LNCAP (cell line): ENCODE measurements around the gene EXOSC5.

Experiments
- TF ChIP-seq, protein P1 (sequence below): fragments of 450-650 bp; IDR thresholded peaks from 2 replicates; pipeline ENCODE4 v1.5.1; 2017; ENCODE audit warnings: mild to moderate bottlenecking

EXOSC5 gene

DNA sequence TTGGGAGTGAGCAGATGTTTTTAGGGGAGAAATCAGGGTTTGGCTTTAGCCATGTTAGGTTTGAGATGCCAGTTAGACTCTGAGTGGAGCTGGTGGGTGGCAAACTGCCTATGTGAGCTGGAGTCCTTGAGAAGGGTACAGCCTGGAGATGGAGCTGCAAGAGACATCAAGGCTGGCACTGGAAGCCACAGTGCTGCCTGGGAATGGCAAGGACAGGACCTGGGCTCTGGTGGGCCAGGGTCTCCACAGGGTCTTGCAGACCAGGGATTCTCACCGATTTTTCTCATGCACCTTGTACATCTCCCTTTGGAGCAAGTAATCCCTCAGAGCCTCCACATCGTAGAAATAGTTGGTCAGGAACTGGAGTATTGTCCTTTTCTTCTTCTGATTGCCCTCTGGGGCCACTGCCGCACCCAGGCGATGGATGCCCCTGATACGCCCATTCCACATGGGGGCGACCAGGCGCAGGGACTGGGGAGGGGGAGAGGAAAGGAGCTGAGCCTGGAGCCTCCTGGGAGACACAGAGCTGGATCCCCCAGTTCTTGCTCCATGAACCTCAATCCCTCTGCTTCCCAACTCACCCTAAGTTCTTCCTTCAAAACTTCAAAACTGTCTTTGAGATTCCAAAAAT is 40.9 kb upstream of the EXOSC5 start:
- TF ChIP-seq, protein P1, sequence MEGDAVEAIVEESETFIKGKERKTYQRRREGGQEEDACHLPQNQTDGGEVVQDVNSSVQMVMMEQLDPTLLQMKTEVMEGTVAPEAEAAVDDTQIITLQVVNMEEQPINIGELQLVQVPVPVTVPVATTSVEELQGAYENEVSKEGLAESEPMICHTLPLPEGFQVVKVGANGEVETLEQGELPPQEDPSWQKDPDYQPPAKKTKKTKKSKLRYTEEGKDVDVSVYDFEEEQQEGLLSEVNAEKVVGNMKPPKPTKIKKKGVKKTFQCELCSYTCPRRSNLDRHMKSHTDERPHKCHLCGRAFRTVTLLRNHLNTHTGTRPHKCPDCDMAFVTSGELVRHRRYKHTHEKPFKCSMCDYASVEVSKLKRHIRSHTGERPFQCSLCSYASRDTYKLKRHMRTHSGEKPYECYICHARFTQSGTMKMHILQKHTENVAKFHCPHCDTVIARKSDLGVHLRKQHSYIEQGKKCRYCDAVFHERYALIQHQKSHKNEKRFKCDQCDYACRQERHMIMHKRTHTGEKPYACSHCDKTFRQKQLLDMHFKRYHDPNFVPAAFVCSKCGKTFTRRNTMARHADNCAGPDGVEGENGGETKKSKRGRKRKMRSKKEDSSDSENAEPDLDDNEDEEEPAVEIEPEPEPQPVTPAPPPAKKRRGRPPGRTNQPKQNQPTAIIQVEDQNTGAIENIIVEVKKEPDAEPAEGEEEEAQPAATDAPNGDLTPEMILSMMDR = no peak

DNA sequence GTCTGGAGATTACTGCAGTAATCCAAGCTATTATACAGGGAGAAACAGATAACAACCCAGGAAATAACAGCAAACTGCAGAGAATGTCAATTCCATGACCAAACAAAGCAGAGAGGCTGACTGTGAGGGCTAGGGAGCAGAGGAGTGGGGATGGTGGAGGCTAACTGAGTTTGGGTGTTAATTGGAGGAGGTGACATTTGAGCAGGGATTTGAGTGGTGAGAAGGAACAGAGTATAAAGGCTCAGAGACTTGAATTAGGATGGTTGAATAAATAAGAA is 39.5 kb upstream of the EXOSC5 start:
- TF ChIP-seq, protein P1 = no peak

DNA sequence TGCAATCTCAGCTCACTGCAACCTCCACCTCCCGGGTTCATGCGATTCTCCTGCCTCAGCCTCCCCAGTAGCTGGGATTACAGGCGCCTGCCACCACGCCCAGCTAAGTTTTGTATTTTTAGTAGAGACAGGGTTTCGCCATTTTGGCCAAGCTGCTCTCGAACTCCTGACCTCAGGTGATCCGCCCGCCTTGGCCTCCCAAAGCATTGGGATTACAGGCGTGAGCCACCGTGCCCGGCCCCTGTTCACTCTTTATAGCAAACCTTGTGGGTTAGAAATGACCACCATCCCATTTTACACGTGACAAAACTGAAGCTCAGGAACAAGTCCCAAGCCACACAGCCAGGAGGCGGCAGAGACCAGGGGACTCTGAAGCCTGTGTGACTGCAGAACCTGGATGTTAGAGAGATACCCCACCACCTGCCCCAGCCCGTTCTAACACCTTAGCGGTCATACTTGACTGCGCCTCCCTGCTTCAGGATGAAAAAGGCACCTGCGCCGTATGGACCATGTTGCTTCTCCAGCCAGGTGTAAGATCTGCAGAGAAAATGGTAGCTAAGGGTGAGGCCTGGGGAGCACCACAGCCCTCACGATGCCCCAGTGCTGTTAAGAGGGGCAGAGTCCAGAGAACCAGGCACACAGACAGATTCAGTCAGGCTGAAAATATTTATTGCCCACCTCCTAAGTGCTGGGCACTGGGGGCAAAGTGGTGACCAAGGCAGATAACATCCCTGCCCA is 38.9 kb upstream of the EXOSC5 start:
- TF ChIP-seq, protein P1 = no peak

DNA sequence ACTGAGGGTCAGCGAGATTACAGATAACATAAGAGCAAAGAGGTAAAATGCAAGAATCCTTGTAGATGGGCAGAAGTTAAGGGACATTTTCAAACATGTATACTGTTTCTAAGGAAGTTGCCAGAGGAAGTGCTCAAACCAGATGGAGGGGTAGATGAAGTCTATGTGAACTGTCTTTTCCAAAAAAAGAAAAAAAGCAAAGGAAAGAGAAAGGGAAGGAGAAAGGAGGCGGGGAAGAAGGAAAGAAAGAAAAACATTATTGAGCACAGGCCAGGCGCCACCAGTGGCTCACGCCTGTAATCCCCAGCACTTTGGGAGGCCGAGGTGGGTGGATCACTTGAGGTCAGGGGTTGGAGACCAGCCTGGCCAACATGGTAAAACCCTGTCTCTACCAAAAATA is 37.3 kb upstream of the EXOSC5 start:
- TF ChIP-seq, protein P1 = no peak

DNA sequence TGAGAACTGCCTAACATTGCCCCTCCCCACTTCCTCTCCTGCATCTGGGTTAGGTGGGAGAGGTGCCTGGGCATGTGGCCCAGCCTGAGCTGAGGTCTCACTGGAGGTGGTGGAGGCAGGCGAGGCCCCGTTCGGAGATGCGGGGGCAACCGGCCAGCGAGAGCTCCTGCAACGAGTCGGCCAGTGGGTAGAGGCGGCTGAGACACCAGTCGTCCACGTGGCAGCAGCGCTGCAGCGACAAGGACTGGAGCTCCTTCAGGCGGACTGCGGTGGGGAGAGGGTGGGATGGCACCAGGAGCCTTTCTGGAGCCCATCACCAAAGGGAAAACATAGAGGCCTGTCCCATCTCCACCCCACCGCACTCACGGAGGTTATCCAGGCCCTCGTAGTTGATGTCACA is 36.0 kb upstream of the EXOSC5 start:
- TF ChIP-seq, protein P1 = no peak

DNA sequence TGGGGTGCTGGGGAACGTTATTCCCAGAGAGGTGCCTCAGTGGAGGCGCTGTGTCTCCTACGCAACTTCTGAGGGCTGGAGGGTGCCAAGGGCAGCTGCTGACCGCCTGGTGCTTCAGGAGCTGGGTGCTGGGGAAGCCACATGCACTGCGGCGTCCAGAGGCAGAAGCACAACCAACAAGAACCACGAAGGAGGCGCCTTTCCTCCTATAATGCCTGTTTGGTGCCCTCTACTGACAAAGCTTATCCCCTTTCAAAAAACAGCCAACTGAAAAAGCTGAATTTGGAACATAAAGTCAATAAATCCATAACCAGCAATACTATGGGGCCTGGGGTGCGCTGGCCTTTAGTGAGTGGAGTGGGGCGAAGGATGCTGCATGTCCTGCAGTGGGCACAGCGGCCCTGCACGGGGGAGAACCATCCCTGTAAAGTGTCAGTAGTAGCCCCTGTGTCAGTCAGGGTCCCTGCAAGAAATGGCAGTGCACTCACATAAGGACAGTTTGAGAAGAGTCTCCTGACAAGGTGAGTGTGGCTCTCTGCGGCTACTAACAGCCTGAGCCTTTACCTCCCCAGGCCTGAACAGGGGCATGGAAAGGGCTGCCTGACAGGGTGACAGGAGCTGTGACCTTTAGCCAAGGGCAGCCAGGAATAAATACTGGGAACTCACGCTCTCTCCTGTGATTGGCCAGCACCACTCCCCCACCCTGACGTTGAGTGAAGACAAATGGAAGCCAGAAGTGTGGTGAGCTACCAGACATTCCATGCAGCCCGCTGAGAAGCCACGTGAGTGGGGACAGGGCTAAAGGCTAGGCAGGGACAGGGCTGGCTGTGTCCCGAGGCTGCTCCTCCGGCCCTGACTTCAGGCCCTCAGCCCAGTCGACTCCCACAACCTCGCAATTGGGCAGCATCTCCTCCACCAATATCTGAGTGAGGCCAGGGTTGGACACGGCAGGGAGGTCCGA is 34.5 kb upstream of the EXOSC5 start:
- TF ChIP-seq, protein P1 = no peak

DNA sequence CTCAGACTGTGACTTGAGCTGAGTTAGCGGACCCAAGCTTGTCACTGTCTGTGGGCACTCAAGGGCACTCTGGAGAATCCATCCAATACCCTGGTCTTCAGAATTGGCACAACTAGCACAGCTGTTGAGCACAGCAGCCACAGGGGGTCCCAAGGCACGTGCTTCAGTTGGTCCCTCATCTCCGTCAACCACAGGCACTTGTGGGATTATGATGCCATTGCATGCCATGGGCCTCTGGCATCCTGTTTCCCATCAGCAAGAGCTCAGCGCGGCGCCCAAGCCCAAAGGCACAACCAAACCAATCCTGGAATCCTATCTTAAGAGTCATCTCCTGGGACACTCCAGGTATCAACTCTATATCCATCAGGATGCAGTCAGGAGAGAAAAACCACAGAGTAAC is 33.8 kb upstream of the EXOSC5 start:
- TF ChIP-seq, protein P1 = no peak
